SK-N-MC (cell line): Measurements from ENCODE around the gene LDHAL6B.

Experiments used
- EZH2 ChIP-seq: fragments of 200-600 bp; sonication (generic); IDR thresholded peaks from one replicate; pipeline ENCODE4 v1.6.1; 2017; ENCODE audit warnings: antibody characterized with exemption
- FOXP2 ChIP-seq: optimal IDR thresholded peaks from 2 replicates; pipeline ENCODE3; 2011; ENCODE audit warnings: mild to moderate bottlenecking, moderate library complexity; ENCODE audit not compliant: insufficient read depth; ENCODE audit errors: extremely low read length, control extremely low read depth
- POLR2AphosphoS5 ChIP-seq: IDR thresholded peaks from 2 replicates; pipeline ENCODE4 v1.6.1; 2012; ENCODE audit warnings: mild to moderate bottlenecking, low read depth, low read length, borderline replicate concordance

DNA sequence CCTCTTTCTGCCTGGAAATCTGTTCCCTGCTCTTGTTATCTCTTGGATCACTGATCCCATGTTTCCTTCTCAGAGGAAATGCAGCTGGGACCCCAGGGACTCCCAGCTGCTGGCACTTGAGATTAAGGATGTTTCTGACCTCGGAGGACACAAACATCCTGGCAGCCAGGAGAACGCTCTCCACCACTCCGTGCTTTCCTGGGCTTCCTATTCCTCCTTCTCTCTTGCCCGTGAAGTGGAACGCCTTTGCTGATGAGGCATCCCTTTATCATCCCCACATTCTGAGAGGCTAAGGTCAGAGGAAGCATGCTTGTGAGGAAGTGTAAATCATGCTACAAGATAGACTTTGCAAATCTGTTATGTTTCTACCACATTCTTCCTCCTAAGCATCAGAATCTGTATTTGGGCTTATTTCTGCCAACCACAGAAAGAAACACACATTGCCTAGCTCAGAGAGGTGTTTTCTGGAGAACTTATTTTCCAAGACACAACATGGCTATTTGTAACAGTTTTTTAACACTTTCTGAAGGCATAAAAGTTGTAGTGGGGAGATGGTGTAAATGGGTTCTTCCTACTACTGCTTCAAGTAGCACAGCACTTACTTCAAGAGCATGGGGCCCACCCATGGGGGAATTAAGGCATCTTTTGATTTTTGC, 25.6 kb upstream of the LDHAL6B start:
- TF ChIP-seq EZH2 (no peak), POLR2AphosphoS5 (no peak), FOXP2 (no peak)
